ENCODE measurements around the gene ALG9.

DNA sequence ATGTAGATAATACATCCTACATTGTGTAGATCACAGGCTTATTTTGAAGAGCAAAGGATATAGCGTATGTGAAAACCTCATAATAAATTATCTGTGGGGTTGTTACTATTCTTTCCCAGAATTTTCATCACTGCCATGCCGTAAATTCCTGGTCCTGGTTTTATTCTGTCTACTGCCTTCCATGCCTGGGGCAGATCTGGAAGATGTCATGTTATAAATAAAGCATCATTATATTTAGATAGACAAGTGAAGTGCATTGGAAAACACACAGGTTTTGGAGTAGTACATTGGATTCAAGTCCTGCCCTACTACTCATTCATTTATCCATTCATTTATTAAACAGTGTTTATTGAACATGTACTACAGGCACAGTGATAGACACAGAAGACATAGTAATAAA, 49.5 kb upstream of the ALG9 start:
- no peak for TF ChIP-seq YY1 (IDR thresholded peaks at IDR 0.05; ENCODE audit: low read depth)
- no peak for TF ChIP-seq TAF1 (IDR thresholded peaks at IDR 0.05; ENCODE audit: low read depth)
- TF ChIP-seq, protein P1, sequence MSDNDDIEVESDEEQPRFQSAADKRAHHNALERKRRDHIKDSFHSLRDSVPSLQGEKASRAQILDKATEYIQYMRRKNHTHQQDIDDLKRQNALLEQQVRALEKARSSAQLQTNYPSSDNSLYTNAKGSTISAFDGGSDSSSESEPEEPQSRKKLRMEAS (IDR thresholded peaks at IDR 0.05), result no peak
- no peak for TF ChIP-seq TEAD4 (IDR thresholded peaks at IDR 0.05)
- TF ChIP-seq EGR1 (IDR thresholded peaks at IDR 0.05), result no peak
- no peak for TF ChIP-seq TCF12 (IDR thresholded peaks at IDR 0.05; ENCODE audit: low read depth)
- TF ChIP-seq, protein P2, sequence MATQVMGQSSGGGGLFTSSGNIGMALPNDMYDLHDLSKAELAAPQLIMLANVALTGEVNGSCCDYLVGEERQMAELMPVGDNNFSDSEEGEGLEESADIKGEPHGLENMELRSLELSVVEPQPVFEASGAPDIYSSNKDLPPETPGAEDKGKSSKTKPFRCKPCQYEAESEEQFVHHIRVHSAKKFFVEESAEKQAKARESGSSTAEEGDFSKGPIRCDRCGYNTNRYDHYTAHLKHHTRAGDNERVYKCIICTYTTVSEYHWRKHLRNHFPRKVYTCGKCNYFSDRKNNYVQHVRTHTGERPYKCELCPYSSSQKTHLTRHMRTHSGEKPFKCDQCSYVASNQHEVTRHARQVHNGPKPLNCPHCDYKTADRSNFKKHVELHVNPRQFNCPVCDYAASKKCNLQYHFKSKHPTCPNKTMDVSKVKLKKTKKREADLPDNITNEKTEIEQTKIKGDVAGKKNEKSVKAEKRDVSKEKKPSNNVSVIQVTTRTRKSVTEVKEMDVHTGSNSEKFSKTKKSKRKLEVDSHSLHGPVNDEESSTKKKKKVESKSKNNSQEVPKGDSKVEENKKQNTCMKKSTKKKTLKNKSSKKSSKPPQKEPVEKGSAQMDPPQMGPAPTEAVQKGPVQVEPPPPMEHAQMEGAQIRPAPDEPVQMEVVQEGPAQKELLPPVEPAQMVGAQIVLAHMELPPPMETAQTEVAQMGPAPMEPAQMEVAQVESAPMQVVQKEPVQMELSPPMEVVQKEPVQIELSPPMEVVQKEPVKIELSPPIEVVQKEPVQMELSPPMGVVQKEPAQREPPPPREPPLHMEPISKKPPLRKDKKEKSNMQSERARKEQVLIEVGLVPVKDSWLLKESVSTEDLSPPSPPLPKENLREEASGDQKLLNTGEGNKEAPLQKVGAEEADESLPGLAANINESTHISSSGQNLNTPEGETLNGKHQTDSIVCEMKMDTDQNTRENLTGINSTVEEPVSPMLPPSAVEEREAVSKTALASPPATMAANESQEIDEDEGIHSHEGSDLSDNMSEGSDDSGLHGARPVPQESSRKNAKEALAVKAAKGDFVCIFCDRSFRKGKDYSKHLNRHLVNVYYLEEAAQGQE (IDR thresholded peaks at IDR 0.05; ENCODE audit: low read depth), result no peak
- TF ChIP-seq CEBPB (IDR thresholded peaks at IDR 0.05), result no peak
- TF ChIP-seq FOXM1 (IDR thresholded peaks at IDR 0.05; ENCODE audit: borderline replicate concordance, low read depth), result no peak
- TF ChIP-seq, protein P3, sequence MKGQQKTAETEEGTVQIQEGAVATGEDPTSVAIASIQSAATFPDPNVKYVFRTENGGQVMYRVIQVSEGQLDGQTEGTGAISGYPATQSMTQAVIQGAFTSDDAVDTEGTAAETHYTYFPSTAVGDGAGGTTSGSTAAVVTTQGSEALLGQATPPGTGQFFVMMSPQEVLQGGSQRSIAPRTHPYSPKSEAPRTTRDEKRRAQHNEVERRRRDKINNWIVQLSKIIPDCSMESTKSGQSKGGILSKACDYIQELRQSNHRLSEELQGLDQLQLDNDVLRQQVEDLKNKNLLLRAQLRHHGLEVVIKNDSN (IDR thresholded peaks at IDR 0.05), result no peak
- no peak for TF ChIP-seq NFIC (IDR thresholded peaks at IDR 0.05)
- no peak for TF ChIP-seq EP300 (IDR thresholded peaks at IDR 0.05; ENCODE audit: borderline replicate concordance)

Measured in Ishikawa (cell line).